Naive B cell (primary cell): ENCODE data around the gene EFEMP1. TPM values are rescaled to one million over a fixed set of nuclear protein-coding genes. Genes with fewer than 3 reads are reported as not detected.

Experiments
- ATAC-seq, 2 donors: fragments of 150-1000 bp; cut with Tn5 transposase; 2 replicates each; pipeline ENCODE4 v1.10.0; 2021; ENCODE audit warnings: low read depth in 2 of 2, mild to moderate bottlenecking in 2 of 2, moderate library complexity in 2 of 2
- DNase-seq: peaks from one replicate; pipeline ENCODE4 v3.0.0; 2022
- H3K27ac Mint-ChIP-seq, 6 donors: one replicate each; pipeline ENCODE4 v1.8.0; 2020 to 2022; ENCODE audit warnings: mild to moderate bottlenecking in 6 of 6, mixed read lengths in 6 of 6, moderate library complexity in 5 of 6, inconsistent platforms in 2 of 6
- H3K27me3 Mint-ChIP-seq, 3 donors: one replicate each; pipeline ENCODE4 v1.8.0; 2021 to 2022; ENCODE audit warnings: mixed read lengths in 3 of 3, mild to moderate bottlenecking in 1 of 3
- H3K36me3 Mint-ChIP-seq, 2 donors: one replicate each; pipeline ENCODE4 v1.8.0; 2020 to 2022; ENCODE audit warnings: mixed read lengths in 2 of 2, inconsistent platforms in 1 of 2, mild to moderate bottlenecking in 1 of 2
- H3K4me1 Mint-ChIP-seq, 3 donors: one replicate each; pipeline ENCODE4 v1.8.0; 2020 to 2022; ENCODE audit warnings: mixed read lengths in 3 of 3, inconsistent platforms in 1 of 3, mild to moderate bottlenecking in 1 of 3, moderate library complexity in 1 of 3
- H3K4me3 Mint-ChIP-seq, 8 donors: one replicate each; pipeline ENCODE4 v1.8.0; 2020 to 2022; ENCODE audit warnings: mild to moderate bottlenecking in 8 of 8, mixed read lengths in 8 of 8, moderate library complexity in 8 of 8, inconsistent platforms in 2 of 8
- H3K9me3 Mint-ChIP-seq, 7 donors: one replicate each; pipeline ENCODE4 v1.8.0; 2020 to 2022; ENCODE audit warnings: mixed read lengths in 7 of 7, mild to moderate bottlenecking in 5 of 7, inconsistent platforms in 2 of 7, moderate library complexity in 1 of 7
- polyA plus RNA-seq, 6 donors: library from polyadenylated mRNA; unstranded; fragments of 300-500 nt; fragmentation: Illumina TruSeq; gene quantifications; one replicate each; pipeline ENCODE4 v1.2.3, GENCODE V29; 2021; ENCODE audit warnings: low read depth in 6 of 6

Gene EFEMP1
- polyA plus RNA-seq, 6 donors from 2014 or later = not detected

DNA sequence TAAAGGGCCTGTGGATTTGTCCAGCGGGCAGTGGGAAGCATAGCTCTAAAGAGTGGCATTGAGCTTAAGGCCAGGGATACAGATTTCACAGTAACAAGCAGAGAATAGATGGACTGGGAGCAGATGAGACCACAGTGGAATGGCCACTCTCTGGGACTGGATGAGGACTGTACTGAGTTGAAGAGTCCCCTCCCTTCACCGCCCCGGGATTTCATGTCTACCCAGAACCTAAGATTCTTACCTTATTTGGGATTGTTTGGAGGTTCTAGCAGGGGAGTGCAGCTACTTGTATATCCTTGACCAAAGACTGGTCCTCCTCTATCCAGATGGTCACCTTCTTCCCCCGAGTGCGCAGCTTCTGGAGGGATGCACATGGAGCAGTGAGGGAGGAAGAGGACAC lies 28.0 kb upstream of the EFEMP1 start:
- Mint-ChIP-seq H3K27me3 (peaks cover 26 to 33% (median 28%) of the 10 kb centered on the region in 3 donors), H3K4me3 (no peak overlapping the region), H3K27ac (no peak overlapping the region), H3K9me3 (peaks cover 0 to 2% (median 0%) of the 10 kb centered on the region in 7 donors), H3K4me1 (no peaks in the 10 kb centered on the region), H3K36me3 (no peaks in the 10 kb centered on the region)
- DNase-seq = no peak
- no peak for ATAC-seq

GRCh38 chr2:55949613-55950012 lies 26.0 kb upstream of the EFEMP1 start:
- H3K36me3 Mint-ChIP-seq = no peaks in the 10 kb centered on the region
- H3K27me3 Mint-ChIP-seq = peaks cover 26 to 33% (median 28%) of the 10 kb centered on the region in 3 donors
- peaks cover 0 to 2% (median 0%) of the 10 kb centered on the region in 7 donors for H3K9me3 Mint-ChIP-seq
- H3K27ac Mint-ChIP-seq = no peak overlapping the region
- DNase-seq = no peak
- no peaks in the 10 kb centered on the region for H3K4me1 Mint-ChIP-seq
- H3K4me3 Mint-ChIP-seq = no peak overlapping the region
- no peak for ATAC-seq

DNA sequence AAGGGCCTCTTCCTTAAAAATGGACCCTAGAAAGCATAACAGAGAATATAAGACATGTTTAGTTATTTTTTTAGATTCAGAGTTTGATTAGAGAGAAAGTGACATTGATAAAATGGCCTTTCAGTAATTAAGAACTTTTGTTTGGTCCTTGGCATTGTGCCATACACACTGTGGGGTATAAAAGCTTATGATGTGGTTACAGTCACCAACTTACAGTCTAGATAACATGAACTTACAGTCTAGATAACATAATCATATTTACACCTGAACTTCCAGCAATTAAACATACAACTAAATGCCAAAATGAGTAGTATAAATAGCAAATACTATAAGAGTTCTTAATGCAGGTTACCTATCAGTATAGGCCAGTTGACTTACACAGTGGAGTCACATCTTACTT lies 25.6 kb upstream of the EFEMP1 start:
- Mint-ChIP-seq H3K36me3 (no peaks in the 10 kb centered on the region), H3K4me1 (no peaks in the 10 kb centered on the region), H3K9me3 (peaks cover 0 to 2% (median 0%) of the 10 kb centered on the region in 7 donors), H3K4me3 (no peak overlapping the region), H3K27ac (no peak overlapping the region), H3K27me3 (peaks cover 26 to 33% (median 28%) of the 10 kb centered on the region in 3 donors)
- no peak for DNase-seq
- ATAC-seq = no peak

GRCh38 chr2:55948176-55948923 lies 24.8 kb upstream of the EFEMP1 start:
- Mint-ChIP-seq H3K9me3 (peaks cover 0 to 2% (median 0%) of the 10 kb centered on the region in 7 donors), H3K27ac (no peak overlapping the region), H3K4me1 (no peaks in the 10 kb centered on the region), H3K27me3 (peaks cover 26 to 33% (median 28%) of the 10 kb centered on the region in 3 donors), H3K36me3 (peaks cover 0 to 2% of the 10 kb centered on the region in 2 donors), H3K4me3 (no peak overlapping the region)
- ATAC-seq (no peak), DNase-seq (no peak)

DNA sequence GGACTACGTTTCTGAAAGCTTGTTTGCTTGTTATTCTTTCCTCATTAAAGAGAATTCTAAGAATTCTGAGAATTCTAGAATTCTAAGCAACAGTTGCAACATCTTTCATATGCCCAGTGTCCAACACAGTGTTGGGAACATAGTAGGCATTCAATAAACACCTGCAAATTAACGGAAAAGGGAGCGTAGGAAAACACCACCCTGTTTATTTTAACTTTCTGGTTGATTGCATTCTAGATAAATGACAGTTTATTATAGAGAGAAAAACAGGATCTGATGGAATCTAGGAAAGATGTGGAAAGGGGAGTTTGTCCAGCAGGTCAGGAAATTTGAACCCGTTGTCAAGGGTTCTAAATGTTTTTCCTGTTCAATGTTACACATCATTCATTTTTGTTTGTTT lies 24.2 kb upstream of the EFEMP1 start:
- Mint-ChIP-seq H3K4me1 (no peaks in the 10 kb centered on the region), H3K36me3 (peaks cover 0 to 3% of the 10 kb centered on the region in 2 donors), H3K4me3 (no peak overlapping the region), H3K9me3 (peaks cover 0 to 2% (median 0%) of the 10 kb centered on the region in 7 donors), H3K27ac (no peak overlapping the region), H3K27me3 (peaks cover 24 to 33% (median 25%) of the 10 kb centered on the region in 3 donors)
- ATAC-seq (no peak), DNase-seq (no peak)

- H3K27me3 Mint-ChIP-seq = peaks cover 16 to 25% (median 20%) of the 10 kb centered on the region in 3 donors
Measured at GRCh38 chr2:55946793-55947192, 23.2 kb upstream of the EFEMP1 start.

GRCh38 chr2:55943466-55943865 lies 19.9 kb upstream of the EFEMP1 start:
- Mint-ChIP-seq H3K4me1 (no peaks in the 10 kb centered on the region), H3K4me3 (no peak overlapping the region), H3K36me3 (peaks cover 0 to 3% of the 10 kb centered on the region in 2 donors), H3K27ac (peak overlapping the region in 1 of 6 donors; percentile 38), H3K9me3 (no peaks in the 10 kb centered on the region), H3K27me3 (peaks cover 0 to 6% (median 4%) of the 10 kb centered on the region in 3 donors)
- ATAC-seq (no peak), DNase-seq (no peak)

More at GRCh38 chr2:55946793-55947192, 23.2 kb upstream of the EFEMP1 start:
- Mint-ChIP-seq H3K36me3 (peaks cover 0 to 3% of the 10 kb centered on the region in 2 donors), H3K27ac (no peak overlapping the region), H3K9me3 (peaks cover 0 to 2% (median 0%) of the 10 kb centered on the region in 7 donors), H3K4me1 (no peaks in the 10 kb centered on the region), H3K4me3 (no peak overlapping the region)
- DNase-seq = no peak
- no peak for ATAC-seq

DNA sequence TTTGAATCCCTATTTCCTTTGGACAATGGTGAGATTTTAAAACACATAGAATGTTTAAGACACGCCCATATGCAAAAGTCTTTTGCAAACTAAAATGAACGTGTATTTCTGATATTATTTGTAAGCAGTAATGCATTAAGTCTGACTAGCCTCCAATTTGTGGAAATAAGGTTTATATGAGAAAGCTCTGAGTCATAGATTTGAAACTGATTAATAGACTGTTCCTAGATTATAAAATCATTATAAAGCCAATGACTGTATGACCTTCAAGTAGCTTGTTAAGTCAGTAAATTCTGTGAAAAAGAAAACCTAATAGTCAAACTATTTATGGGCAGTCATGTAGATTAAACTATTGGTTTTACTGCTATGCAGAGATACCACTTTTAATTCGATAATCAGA lies 12.8 kb upstream of the EFEMP1 start:
- H3K9me3 Mint-ChIP-seq = peaks cover 0 to 2% (median 0%) of the 10 kb centered on the region in 7 donors
- peaks cover 9 to 12% (median 11%) of the 10 kb centered on the region in 3 donors for H3K27me3 Mint-ChIP-seq
- H3K4me1 Mint-ChIP-seq = no peaks in the 10 kb centered on the region
- DNase-seq (no peak), ATAC-seq (no peak)
- H3K36me3 Mint-ChIP-seq = no peaks in the 10 kb centered on the region
- H3K4me3 Mint-ChIP-seq = no peak overlapping the region
- H3K27ac Mint-ChIP-seq = no peak overlapping the region

DNA sequence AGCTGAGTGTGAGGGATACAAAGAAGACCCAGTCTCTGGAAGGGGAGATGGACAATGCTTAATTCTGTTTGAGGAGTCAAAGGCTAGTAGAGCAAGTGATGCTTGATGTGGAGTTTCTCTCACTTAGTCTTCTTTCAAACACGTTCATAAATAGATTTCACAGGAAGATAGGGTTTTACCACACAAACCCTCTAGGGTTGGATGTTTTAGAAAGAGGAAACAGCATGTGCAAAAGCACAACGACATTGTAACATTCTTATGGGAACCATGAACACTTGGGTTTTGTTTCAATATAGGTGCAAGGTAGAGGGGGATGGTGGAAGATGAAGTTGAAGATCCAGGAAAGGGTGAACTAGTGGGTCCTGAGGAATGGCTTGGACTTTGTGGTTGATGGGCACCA lies 10.8 kb upstream of the EFEMP1 start:
- no peak for ATAC-seq

GRCh38 chr2:55932843-55933242 lies 9.3 kb upstream of the EFEMP1 start:
- no peak for ATAC-seq
- Mint-ChIP-seq H3K4me3 (no peak overlapping the region), H3K36me3 (no peaks in the 10 kb centered on the region), H3K27ac (no peak overlapping the region), H3K9me3 (peaks cover 0 to 2% (median 0%) of the 10 kb centered on the region in 7 donors), H3K27me3 (peaks cover 11 to 13% (median 12%) of the 10 kb centered on the region in 3 donors), H3K4me1 (no peaks in the 10 kb centered on the region)
- no peak for DNase-seq

More for the DNA sequence above, 10.8 kb upstream of the EFEMP1 start:
- peak overlapping the region in 1 of 6 donors; percentile 2 for H3K27ac Mint-ChIP-seq
- DNase-seq = no peak
- peaks cover 0 to 2% (median 0%) of the 10 kb centered on the region in 7 donors for H3K9me3 Mint-ChIP-seq
- H3K4me3 Mint-ChIP-seq = no peak overlapping the region
- no peaks in the 10 kb centered on the region for H3K36me3 Mint-ChIP-seq
- H3K4me1 Mint-ChIP-seq = no peaks in the 10 kb centered on the region
- H3K27me3 Mint-ChIP-seq = peaks cover 11 to 13% (median 12%) of the 10 kb centered on the region in 3 donors

- Mint-ChIP-seq H3K9me3 (peaks cover 0 to 4% (median 0%) of the 10 kb centered on the region in 7 donors), H3K4me3 (no peak overlapping the region), H3K27ac (no peak overlapping the region), H3K4me1 (no peaks in the 10 kb centered on the region), H3K27me3 (peaks cover 20 to 23% (median 21%) of the 10 kb centered on the region in 3 donors), H3K36me3 (no peaks in the 10 kb centered on the region)
- no peak for ATAC-seq
- DNase-seq = no peak
Measured at GRCh38 chr2:55931281-55931680, 7.7 kb upstream of the EFEMP1 start.

DNA sequence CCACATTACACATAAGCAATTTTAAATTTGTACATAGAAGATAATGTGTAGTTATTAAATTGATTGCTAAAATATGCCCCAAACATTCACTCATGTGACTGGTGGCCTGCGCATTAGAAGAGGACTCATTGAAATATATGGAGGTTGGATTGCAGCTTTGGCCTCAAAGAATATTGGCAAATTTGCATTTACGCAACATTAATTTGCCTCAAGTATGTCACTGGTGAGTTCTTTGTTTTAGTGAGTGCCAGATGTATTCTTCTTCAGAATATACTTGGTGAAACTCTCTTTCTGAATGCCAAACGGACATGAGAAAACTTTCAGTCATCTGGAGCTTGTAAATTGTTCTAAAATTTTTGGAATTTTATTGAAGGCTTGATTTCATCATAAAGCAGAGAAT lies 5.9 kb upstream of the EFEMP1 start:
- Mint-ChIP-seq H3K4me1 (no peaks in the 10 kb centered on the region), H3K36me3 (no peaks in the 10 kb centered on the region), H3K27me3 (peaks cover 27 to 38% (median 34%) of the 10 kb centered on the region in 3 donors), H3K9me3 (peaks cover 0 to 6% (median 3%) of the 10 kb centered on the region in 7 donors), H3K27ac (no peak overlapping the region), H3K4me3 (no peak overlapping the region)
- ATAC-seq = no peak
- no peak for DNase-seq

- no peak for ATAC-seq
- Mint-ChIP-seq H3K4me3 (no peak overlapping the region), H3K9me3 (peaks cover 0 to 6% (median 3%) of the 10 kb centered on the region in 7 donors), H3K4me1 (peaks cover 4 to 14% (median 13%) of the 10 kb centered on the region in 3 donors), H3K36me3 (no peaks in the 10 kb centered on the region), H3K27ac (no peak overlapping the region), H3K27me3 (peaks cover 42 to 56% (median 46%) of the 10 kb centered on the region in 3 donors)
- DNase-seq = no peak
Measured at GRCh38 chr2:55926974-55927373, 3.4 kb upstream of the EFEMP1 start.

DNA sequence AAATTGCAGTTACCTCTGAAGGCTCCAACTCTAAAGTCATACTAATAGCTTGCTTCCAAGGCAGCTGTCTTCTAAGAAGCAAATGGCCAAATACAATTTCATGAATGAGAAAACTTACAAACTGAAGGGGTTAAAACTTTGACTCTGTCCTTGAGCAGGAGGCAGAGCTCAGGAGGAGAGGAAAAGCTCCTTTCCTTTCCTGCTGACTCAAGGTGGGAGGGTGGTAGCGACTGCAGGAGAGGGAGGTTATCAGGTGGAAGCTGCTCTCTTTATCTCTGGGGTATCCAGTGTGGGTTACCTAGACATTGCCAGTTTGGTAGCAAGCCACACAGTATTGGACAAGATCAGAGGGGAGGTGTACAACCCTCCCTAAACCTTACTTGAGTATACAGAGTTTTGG lies 2.7 kb upstream of the EFEMP1 start:
- peaks cover 0 to 6% (median 3%) of the 10 kb centered on the region in 7 donors for H3K9me3 Mint-ChIP-seq
- DNase-seq = no peak
- no peak overlapping the region for H3K27ac Mint-ChIP-seq
- H3K4me1 Mint-ChIP-seq = peaks cover 4 to 14% (median 13%) of the 10 kb centered on the region in 3 donors
- peaks cover 39 to 52% (median 48%) of the 10 kb centered on the region in 3 donors for H3K27me3 Mint-ChIP-seq
- no peak overlapping the region for H3K4me3 Mint-ChIP-seq
- no peaks in the 10 kb centered on the region for H3K36me3 Mint-ChIP-seq
- ATAC-seq = no peak
